HepG2 (cell line): ENCODE measurements around the gene UST. TPM values are rescaled to one million over a fixed set of nuclear protein-coding genes. Genes with fewer than 3 reads are reported as not detected.

Experiments used
- CHCHD3 ChIP-seq: sonication (generic); formaldehyde crosslinking; IDR thresholded peaks from 2 replicates; pipeline ENCODE4 v1.8.0; 2022; ENCODE audit warnings: mild to moderate bottlenecking, missing genetic modification reagents, moderate library complexity
- DDIT3 ChIP-seq: sonication (generic); formaldehyde crosslinking; IDR thresholded peaks from 2 replicates; pipeline ENCODE4 v1.4.0; 2020; ENCODE audit warnings: mild to moderate bottlenecking, missing genetic modification reagents
- KDM5A ChIP-seq: fragments of 200-600 bp; sonication (generic); IDR thresholded peaks from 2 replicates; pipeline ENCODE4 v1.7.0; 2018; ENCODE audit warnings: antibody characterized with exemption, mild to moderate bottlenecking, low read length, borderline replicate concordance
- KLF15 ChIP-seq: sonication (generic); formaldehyde crosslinking; IDR thresholded peaks from 2 replicates; pipeline ENCODE4 v1.8.1; 2023; ENCODE audit warnings: borderline replicate concordance, mild to moderate bottlenecking, inconsistent platforms, missing genetic modification reagents, mixed read lengths
- SRY ChIP-seq: sonication (generic); formaldehyde crosslinking; IDR thresholded peaks from 2 replicates; pipeline ENCODE4 v1.8.0; 2022; ENCODE audit warnings: mild to moderate bottlenecking, missing genetic modification reagents
- THAP11 ChIP-seq: IDR thresholded peaks from 2 replicates; pipeline ENCODE4 v1.6.1; 2016; ENCODE audit warnings: missing biosample characterization, missing genetic modification reagents
- ZBED4 ChIP-seq: sonication (generic); formaldehyde crosslinking; IDR thresholded peaks from 2 replicates; pipeline ENCODE4 v1.4.0; 2020; ENCODE audit warnings: missing genetic modification reagents, borderline replicate concordance
- ZNF431 ChIP-seq: sonication (generic); formaldehyde crosslinking; IDR thresholded peaks from 2 replicates; pipeline ENCODE4 v1.9.0; 2022; ENCODE audit warnings: missing genetic modification reagents, low read depth, mild to moderate bottlenecking, borderline replicate concordance
- ZNF496 ChIP-seq: sonication (generic); formaldehyde crosslinking; IDR thresholded peaks from 2 replicates; pipeline ENCODE4 v1.8.1; 2023; ENCODE audit warnings: mild to moderate bottlenecking, moderate library complexity, missing genetic modification reagents; ENCODE audit not compliant: insufficient replicate concordance
- ZNF879 ChIP-seq: sonication (generic); formaldehyde crosslinking; IDR thresholded peaks from 2 replicates; pipeline ENCODE4 v1.8.1; 2023; ENCODE audit warnings: missing genetic modification reagents
- polyA plus RNA-seq, 8 experiments: library from polyadenylated mRNA; depleted of rRNA in 3 of 8; stranded (reverse) in 7 of 8; unstranded in 1 of 8; fragments of >200 nt; fragmentation: Illumina TruSeq in 4 of 8; extraction: Trizol in 4 of 8; gene quantifications; 2 replicates each; pipeline versions ENCODE4 v1.2.1 to v1.2.3, GENCODE V29; 2011 to 2016; ENCODE audit warnings: low read depth in 4 of 8, missing spikeins in 1 of 8, mixed read lengths in 1 of 8; ENCODE audit not compliant: insufficient read depth in 1 of 8
- total RNA-seq, 5 experiments: library from RNA; depleted of rRNA; stranded (reverse); fragments of >200 nt; fragmentation: Illumina TruSeq; extraction: Trizol; gene quantifications; 2 replicates each; pipeline ENCODE4 v1.2.3, GENCODE V29; 2016; ENCODE audit warnings: low read depth in 1 of 5
- TF ChIP-seq, protein P1 (sequence below): sonication (generic); formaldehyde crosslinking; conservative IDR thresholded peaks from 2 replicates; pipeline ENCODE4 v1.4.0; 2020; ENCODE audit warnings: missing genetic modification reagents
- TF ChIP-seq, protein P2 (sequence below): sonication (generic); formaldehyde crosslinking; IDR thresholded peaks from 2 replicates; pipeline ENCODE4 v1.4.0; 2020; ENCODE audit warnings: mild to moderate bottlenecking, missing genetic modification reagents

The UST gene
- total and polyA plus RNA-seq, 2 of the 13 experiments (the other 11 are each of a cell fraction or from before 2014, with no cell fraction given): 0.27 TPM; not detected in 1

GRCh38 chr6:148831531-148831930 is 84.7 kb downstream of the UST start (continued):
- TF ChIP-seq KLF15 (CRISPR knock-in tag) (no peak), SRY (CRISPR knock-in tag) (no peak), CHCHD3 (CRISPR knock-in tag) (no peak), THAP11 (CRISPR knock-in tag) (no peak), DDIT3 (CRISPR knock-in tag) (no peak), ZBED4 (CRISPR knock-in tag) (no peak), ZNF431 (CRISPR knock-in tag) (no peak), ZNF879 (CRISPR knock-in tag) (no peak), ZNF496 (CRISPR knock-in tag) (no peak), KDM5A (no peak)
- TF ChIP-seq, protein P1, sequence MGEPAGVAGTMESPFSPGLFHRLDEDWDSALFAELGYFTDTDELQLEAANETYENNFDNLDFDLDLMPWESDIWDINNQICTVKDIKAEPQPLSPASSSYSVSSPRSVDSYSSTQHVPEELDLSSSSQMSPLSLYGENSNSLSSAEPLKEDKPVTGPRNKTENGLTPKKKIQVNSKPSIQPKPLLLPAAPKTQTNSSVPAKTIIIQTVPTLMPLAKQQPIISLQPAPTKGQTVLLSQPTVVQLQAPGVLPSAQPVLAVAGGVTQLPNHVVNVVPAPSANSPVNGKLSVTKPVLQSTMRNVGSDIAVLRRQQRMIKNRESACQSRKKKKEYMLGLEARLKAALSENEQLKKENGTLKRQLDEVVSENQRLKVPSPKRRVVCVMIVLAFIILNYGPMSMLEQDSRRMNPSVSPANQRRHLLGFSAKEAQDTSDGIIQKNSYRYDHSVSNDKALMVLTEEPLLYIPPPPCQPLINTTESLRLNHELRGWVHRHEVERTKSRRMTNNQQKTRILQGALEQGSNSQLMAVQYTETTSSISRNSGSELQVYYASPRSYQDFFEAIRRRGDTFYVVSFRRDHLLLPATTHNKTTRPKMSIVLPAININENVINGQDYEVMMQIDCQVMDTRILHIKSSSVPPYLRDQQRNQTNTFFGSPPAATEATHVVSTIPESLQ (CRISPR knock-in tag): no peak
- TF ChIP-seq, protein P2, sequence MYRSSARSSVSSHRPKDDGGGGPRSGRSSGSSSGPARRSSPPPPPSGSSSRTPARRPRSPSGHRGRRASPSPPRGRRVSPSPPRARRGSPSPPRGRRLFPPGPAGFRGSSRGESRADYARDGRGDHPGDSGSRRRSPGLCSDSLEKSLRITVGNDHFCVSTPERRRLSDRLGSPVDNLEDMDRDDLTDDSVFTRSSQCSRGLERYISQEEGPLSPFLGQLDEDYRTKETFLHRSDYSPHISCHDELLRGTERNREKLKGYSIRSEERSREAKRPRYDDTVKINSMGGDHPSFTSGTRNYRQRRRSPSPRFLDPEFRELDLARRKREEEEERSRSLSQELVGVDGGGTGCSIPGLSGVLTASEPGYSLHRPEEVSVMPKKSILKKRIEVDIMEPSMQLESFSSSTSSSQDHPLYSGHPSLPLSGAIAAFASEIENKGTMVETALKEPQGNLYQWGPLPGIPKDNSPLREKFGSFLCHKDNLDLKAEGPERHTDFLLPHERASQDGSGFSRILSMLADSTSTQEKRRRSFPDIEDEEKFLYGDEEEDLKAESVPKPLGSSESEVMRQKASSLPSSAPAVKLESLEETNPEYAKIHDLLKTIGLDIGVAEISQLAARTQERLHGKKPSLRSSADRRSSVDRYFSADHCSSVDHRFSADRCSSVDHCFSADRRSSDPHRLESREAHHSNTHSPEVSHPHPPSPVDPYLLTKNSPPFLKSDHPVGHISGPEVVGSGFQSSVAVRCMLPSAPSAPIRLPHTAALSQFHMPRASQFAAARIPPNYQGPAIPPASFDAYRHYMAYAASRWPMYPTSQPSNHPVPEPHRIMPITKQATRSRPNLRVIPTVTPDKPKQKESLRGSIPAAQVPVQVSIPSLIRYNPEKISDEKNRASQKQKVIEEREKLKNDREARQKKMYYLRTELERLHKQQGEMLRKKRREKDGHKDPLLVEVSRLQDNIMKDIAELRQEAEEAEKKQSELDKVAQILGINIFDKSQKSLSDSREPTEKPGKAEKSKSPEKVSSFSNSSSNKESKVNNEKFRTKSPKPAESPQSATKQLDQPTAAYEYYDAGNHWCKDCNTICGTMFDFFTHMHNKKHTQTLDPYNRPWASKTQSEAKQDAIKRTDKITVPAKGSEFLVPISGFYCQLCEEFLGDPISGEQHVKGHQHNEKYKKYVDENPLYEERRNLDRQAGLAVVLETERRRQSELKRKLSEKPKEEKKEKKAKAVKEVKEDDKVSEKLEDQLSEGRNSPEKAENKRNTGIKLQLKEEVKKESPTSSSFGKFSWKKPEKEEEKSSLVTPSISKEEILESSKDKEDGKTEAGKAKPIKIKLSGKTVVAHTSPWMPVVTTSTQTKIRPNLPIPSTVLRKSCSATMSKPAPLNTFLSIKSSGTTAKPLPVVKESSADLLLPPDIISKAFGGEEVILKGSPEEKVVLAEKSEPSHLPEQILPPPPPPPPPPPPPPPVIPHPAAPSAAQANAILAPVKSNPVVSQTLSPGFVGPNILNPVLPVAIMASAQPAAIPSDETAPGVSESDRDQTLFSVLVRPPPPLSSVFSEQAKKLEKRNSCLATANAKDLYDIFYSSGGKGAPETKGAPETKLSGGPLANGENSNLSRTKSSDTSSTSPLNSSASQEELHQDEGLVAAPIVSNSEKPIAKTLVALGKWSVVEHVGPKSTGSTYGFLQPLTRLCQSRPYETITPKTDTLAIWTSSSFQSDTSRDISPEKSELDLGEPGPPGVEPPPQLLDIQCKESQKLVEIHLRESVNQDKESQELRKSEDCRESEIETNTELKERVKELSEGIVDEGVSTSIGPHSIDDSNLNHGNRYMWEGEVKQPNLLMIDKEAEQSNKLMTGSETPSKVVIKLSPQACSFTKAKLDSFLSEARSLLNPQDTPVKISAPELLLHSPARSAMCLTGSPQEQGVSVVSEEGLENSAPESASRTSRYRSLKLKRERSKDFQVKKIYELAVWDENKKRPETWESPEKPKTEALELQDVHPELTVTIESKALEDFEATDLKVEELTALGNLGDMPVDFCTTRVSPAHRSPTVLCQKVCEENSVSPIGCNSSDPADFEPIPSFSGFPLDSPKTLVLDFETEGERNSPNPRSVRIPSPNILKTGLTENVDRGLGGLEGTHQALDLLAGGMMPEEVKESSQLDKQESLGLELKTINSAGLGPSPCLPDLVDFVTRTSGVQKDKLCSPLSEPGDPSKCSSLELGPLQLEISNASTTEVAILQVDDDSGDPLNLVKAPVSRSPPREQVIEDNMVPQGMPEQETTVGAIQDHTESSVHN (CRISPR knock-in tag): no peak
